Endothelial cell of umbilical vein (primary cell): ENCODE data around the gene HOXC12. TPM values are rescaled to one million over a fixed set of nuclear protein-coding genes. Genes with fewer than 3 reads are reported as not detected.

ENCODE experiments used
- BruUV-seq: library from RNA; stranded (reverse); fragments of 400-500 nt; replicated peaks from 2 replicates; lab custom pipeline; 2021; lab: Mats Ljungman, UMichigan
- CTCF ChIA-PET: fragments of 300-600, 350-600 bp; sonication (Branson Sonifier 250); formaldehyde crosslinking; loops from one replicate; lab custom pipeline; 2021; ENCODE audit warnings: antibody characterized with exemption, inconsistent platforms; lab: Charles Lee
- POLR2A ChIA-PET: fragments of 300-600, 350-600 bp; sonication (Branson Sonifier 250); formaldehyde crosslinking; loops from one replicate; lab custom pipeline; 2021; ENCODE audit warnings: antibody characterized with exemption, inconsistent platforms; lab: Charles Lee
- DNase-seq: peaks from one replicate; pipeline ENCODE4 v3.0.0-alpha.2; 2011; ENCODE audit warnings: low read depth, low spot score
- FAIRE-seq: peaks from 2 replicates; lab custom pipeline; 2011; peaks lifted over from hg19 to GRCh38; lab: Jason Lieb, UNC
- H2AFZ ChIP-seq: 2 replicates; pipeline ENCODE4 v1.6.0; 2012; ENCODE audit warnings: low read depth, low read length, control low read depth, inconsistent platforms
- H3K27ac ChIP-seq: 2 replicates; pipeline ENCODE4 v1.5.1; 2011; ENCODE audit warnings: low read depth, mild to moderate bottlenecking, control low read depth, low read length, moderate library complexity; ENCODE audit not compliant: insufficient read depth
- H3K27me3 ChIP-seq, 2 experiments: 2 replicates each; pipeline versions ENCODE4 v1.6.0 to v1.6.1; 2011; ENCODE audit warnings: low read length in 2 of 2, mixed read lengths in 1 of 2; ENCODE audit not compliant: control insufficient read depth in 2 of 2, insufficient read depth in 2 of 2
- H3K36me3 ChIP-seq, 2 experiments: 2 replicates in 1 of 2; 3 replicates in 1 of 2; pipeline ENCODE4 v1.5.1; 2011; ENCODE audit warnings: low read length in 2 of 2, mild to moderate bottlenecking in 1 of 2, moderate library complexity in 1 of 2; ENCODE audit not compliant: control insufficient read depth in 2 of 2, insufficient read depth in 2 of 2; ENCODE audit errors: extremely low read depth in 1 of 2
- H3K4me1 ChIP-seq: 3 replicates; pipeline ENCODE4 v1.5.1; 2011; ENCODE audit warnings: mild to moderate bottlenecking, low read length; ENCODE audit not compliant: control insufficient read depth, insufficient read depth; ENCODE audit errors: extremely low read depth
- H3K4me2 ChIP-seq: 2 replicates; pipeline ENCODE4 v1.6.1; 2011; ENCODE audit warnings: low read length, control low read depth, mixed read lengths; ENCODE audit not compliant: insufficient read depth
- H3K4me3 ChIP-seq, 3 experiments: fragments of 200-600 bp in 1 of 3; sonication (generic), shearing (Covaris generic) in 1 of 3; replicated peaks in 1 of 3; 2 replicates each; pipeline ENCODE4 v1.5.1; 2011 to 2016; ENCODE audit warnings: control low read depth in 3 of 3, low read length in 3 of 3, mild to moderate bottlenecking in 2 of 3, inconsistent platforms in 1 of 3, low read depth in 1 of 3, moderate library complexity in 1 of 3; ENCODE audit not compliant: insufficient read depth in 1 of 3
- H3K79me2 ChIP-seq: 2 replicates; pipeline ENCODE4 v1.6.0; 2012; ENCODE audit warnings: low read length, inconsistent platforms; ENCODE audit not compliant: control insufficient read depth, insufficient read depth
- H3K9ac ChIP-seq: replicated peaks from 2 replicates; pipeline ENCODE3; 2011; ENCODE audit warnings: low read length, control low read depth; ENCODE audit not compliant: insufficient read depth; ENCODE audit errors: extremely low read depth
- H3K9me1 ChIP-seq: replicated peaks from 3 replicates; pipeline ENCODE4 v1.6.0; 2011; ENCODE audit warnings: mild to moderate bottlenecking, low read length; ENCODE audit not compliant: control insufficient read depth, insufficient read depth; ENCODE audit errors: extremely low read depth
- H3K9me3 ChIP-seq: replicated peaks from 2 replicates; pipeline ENCODE4 v1.5.1; 2012; ENCODE audit warnings: low read length, inconsistent platforms; ENCODE audit not compliant: control insufficient read depth, insufficient read depth
- H4K20me1 ChIP-seq: replicated peaks from 2 replicates; pipeline ENCODE3; 2011; ENCODE audit warnings: mild to moderate bottlenecking, low read length; ENCODE audit not compliant: control insufficient read depth, insufficient read depth; ENCODE audit errors: extremely low read depth
- CTCF ChIP-seq, 2 donors: IDR thresholded peaks; 1 replicate in 1 of 2; 2 replicates in 1 of 2; pipeline ENCODE4 v1.5.1; 2011; ENCODE audit warnings: low read length in 2 of 2, mild to moderate bottlenecking in 2 of 2, moderate library complexity in 2 of 2, control low read depth in 1 of 2, inconsistent platforms in 1 of 2, low read depth in 1 of 2; ENCODE audit not compliant: insufficient read depth in 1 of 2; ENCODE audit errors: extremely low read depth in 1 of 2
- EZH2 ChIP-seq: IDR thresholded peaks from 2 replicates; pipeline ENCODE4 v1.6.1; 2012; ENCODE audit warnings: borderline replicate concordance, low read depth, mild to moderate bottlenecking, moderate library complexity, low read length, inconsistent platforms; ENCODE audit not compliant: severe bottlenecking
- FOS ChIP-seq: IDR thresholded peaks from 2 replicates; pipeline ENCODE4 v1.6.1; 2011; ENCODE audit warnings: mild to moderate bottlenecking, low read length, moderate library complexity, borderline replicate concordance; ENCODE audit not compliant: insufficient read depth
- GATA2 ChIP-seq: IDR thresholded peaks from 2 replicates; pipeline ENCODE4 v1.7.0; 2011; ENCODE audit warnings: low read depth, mild to moderate bottlenecking, moderate library complexity, mixed read lengths, low read length; ENCODE audit not compliant: insufficient read length, insufficient read depth
- JUN ChIP-seq: IDR thresholded peaks from 2 replicates; pipeline ENCODE4 v1.6.1; 2011; ENCODE audit warnings: borderline replicate concordance, low read depth; ENCODE audit not compliant: insufficient read length, insufficient read depth
- MAX ChIP-seq: IDR thresholded peaks from 2 replicates; pipeline ENCODE4 v1.6.1; 2011; ENCODE audit not compliant: insufficient read depth, insufficient read length
- MYC ChIP-seq: IDR thresholded peaks from one replicate; pipeline ENCODE4 v1.6.1; 2011; ENCODE audit warnings: mild to moderate bottlenecking, low read depth, low read length
- POLR2A ChIP-seq: IDR thresholded peaks from 2 replicates; pipeline ENCODE4 v1.6.1; 2012; ENCODE audit warnings: low read depth, mild to moderate bottlenecking, control low read depth, low read length
- POLR2AphosphoS5 ChIP-seq: IDR thresholded peaks from 2 replicates; pipeline ENCODE4 v1.6.1; 2012; ENCODE audit warnings: low read depth, mild to moderate bottlenecking, control low read depth, low read length, moderate library complexity; ENCODE audit not compliant: insufficient read depth
- dilution Hi-C: fragments of 300-500 bp; cut with MboI; formaldehyde crosslinking; loops from one replicate; pipeline ENCODE4 v1.15.0; 2019; ENCODE audit warnings: low sequenced_read_pairs; ENCODE audit not compliant: extremely low pct_ligation_motif_present
- intact Hi-C: fragments of 100-400 bp; cut with micrococcal nuclease; formaldehyde crosslinking; loops from one replicate; pipeline ENCODE4 v1.10.0; 2022
- polyA plus RNA-seq, 4 experiments: library from polyadenylated mRNA; depleted of rRNA in 3 of 4; stranded (reverse) in 3 of 4; unstranded in 1 of 4; fragments of >200 nt; gene quantifications; 2 replicates each; pipeline versions ENCODE4 v1.2.1 to v1.2.3, GENCODE V29; 2011 to 2012; ENCODE audit warnings: missing spikeins in 1 of 4
- total RNA-seq: library from RNA; stranded (reverse); gene quantifications from 2 replicates; pipeline ENCODE4 v1.2.3, GENCODE V29; 2021

HOXC12 gene
- total and polyA plus RNA-seq, 2 donors (not counting 3 experiments of a cell fraction or from before 2014, with no cell fraction given), result not detected

- dilution Hi-C loops, result no loop called here
Observed at GRCh38 chr12:53991077-53991460, 36.4 kb downstream of the HOXC12 start.

More at GRCh38 chr12:53991077-53991460, 36.4 kb downstream of the HOXC12 start:
- Histone ChIP-seq H3K79me2 (no peaks in the 10 kb centered on the region), H3K4me2 (no peak overlapping the region), H4K20me1 (no peaks in the 10 kb centered on the region), H3K27me3 (peaks cover 94 to 98% of the 10 kb centered on the region in 2 experiments), H3K9me1 (no peaks in the 10 kb centered on the region), H3K27ac (no peak overlapping the region), H3K4me1 (no peaks in the 10 kb centered on the region), H3K9ac (no peak overlapping the region), H2AFZ (no peak overlapping the region), H3K9me3 (no peaks in the 10 kb centered on the region), H3K4me3 (no peak overlapping the region), H3K36me3 (no peaks in the 10 kb centered on the region)
- ChIA-PET POLR2A (no interaction called here), CTCF (interaction anchor here (0.8 to 4.3 kb wide), 13 partner anchors 9 to 234 kb away, joined by 3 to 24 read pairs (median 5); partner anchors contain the start of genes HOXC8 and HOXC9)
- no peak for FAIRE-seq
- no TSS peak for BruUV-seq
- no peak for DNase-seq
- TF ChIP-seq GATA2 (no peak), EZH2 (no peak), CTCF (IDR thresholded peaks at IDR 0.05; ENCODE audit: extremely low read depth in 1 of 2, insufficient read depth in 1 of 2, low read depth in 1 of 2, low read length in 2 of 2) (no peak), MYC (no peak), POLR2A (no peak), FOS (no peak), JUN (no peak), MAX (no peak), POLR2AphosphoS5 (no peak)
- intact Hi-C loops, result no loop called here
